IPS DF 19.7 (cell line): Measurements from ENCODE around the gene RXRG.
"Not testable (repeated sequence)": the region's sequence is repeated elsewhere in the genome, so short reads cannot be mapped to it uniquely, and the experiment has no call there.

Source experiments
- DNase-seq: peaks from one replicate; pipeline ENCODE4 v3.0.0-alpha.2; 2013; ENCODE audit warnings: low read depth, low spot score

RXRG gene

DNA sequence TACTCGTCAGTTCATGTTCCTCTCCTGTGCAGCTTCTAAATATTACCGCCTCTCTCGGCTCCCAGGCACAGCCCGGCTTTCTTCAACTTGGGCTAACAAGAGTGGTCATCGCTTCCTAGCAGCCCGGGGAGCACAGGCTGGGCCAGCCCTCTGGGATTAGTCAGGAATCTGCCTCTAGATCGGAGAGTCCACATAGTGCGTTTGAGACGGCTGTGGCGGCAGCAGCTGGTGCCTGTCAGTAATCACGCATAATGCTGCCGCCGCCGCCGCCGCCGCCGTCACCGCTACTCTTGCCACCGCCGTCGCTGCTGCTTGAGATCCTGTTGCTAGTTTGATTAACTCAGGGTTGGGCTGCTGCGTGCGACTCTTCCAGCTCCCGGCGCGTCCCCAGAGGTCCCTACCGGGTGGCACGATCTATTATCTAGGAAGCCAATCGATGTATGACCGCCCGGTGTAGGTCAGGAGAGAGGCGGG lies at the start of gene RXRG:
TSS of gene RXRG (minus strand) at position 230 of the 474 bp plus-strand sequence. CDS start 233 bp downstream, outside the sequence.
- no peak for DNase-seq

DNA sequence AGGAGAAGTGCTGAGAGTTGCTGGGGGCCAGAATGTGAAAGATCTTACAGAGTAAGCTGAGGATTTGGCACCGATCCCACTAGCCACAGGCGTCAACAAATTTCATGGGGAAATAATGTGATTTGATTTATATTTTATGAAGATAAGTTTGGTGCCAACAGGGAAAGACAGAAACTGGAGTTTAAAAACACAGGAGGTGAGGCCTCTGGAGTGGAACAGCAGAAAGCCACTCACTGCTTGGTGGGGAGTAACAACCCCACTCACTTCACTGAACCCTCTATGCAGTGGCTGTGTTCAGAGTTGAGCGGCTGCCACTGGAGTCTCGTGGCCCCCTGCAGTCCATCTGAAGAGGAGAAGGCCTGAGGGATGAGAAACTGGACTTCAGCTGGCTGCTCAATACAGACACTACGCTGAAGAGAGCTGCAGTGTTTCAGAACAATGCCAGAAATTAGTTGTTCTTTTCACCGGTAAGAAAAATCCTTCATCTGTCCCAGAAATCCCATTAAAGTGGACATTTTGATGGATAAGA lies 48.0 kb upstream of the RXRG start:
- no peak for DNase-seq

DNA sequence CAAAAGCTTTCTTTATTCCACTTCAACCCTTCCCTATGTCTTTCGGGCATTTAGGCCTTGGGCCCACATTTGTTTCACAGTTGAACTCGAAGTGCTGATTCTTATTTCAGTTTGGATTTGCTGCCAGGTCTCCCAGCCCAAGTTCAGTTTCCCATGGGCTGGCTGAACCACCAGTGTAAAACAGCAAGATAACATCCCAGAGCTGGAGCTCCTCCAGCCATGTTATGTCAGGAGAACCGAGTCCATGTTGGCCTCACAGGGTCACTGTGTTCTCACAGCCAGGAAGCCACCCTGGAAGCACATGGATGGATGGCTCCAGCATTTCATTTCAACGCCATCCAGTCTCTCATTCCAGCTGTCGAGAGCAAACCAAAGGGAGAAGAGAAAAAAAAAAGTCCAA lies 45.2 kb upstream of the RXRG start:
- no peak for DNase-seq

DNA sequence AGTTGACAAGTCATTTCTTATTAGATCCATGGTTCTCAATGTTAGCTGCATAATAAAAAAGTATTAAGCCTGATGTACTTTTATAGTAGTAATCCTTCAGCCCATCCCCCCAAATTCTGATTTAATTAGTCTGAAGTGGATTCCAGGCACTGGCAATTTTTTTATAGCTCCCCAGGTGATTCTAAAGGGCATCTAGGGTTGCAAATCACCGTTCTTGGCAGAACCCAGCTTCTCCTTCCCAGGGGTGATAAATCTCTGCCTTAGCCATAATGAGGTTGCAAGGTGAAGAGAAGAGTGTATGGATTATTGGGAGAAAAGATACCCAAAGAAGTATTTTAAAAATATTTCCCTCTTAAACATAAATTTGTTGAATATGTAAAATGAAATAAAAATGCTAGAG lies 43.0 kb upstream of the RXRG start:
- no peak for DNase-seq

DNA sequence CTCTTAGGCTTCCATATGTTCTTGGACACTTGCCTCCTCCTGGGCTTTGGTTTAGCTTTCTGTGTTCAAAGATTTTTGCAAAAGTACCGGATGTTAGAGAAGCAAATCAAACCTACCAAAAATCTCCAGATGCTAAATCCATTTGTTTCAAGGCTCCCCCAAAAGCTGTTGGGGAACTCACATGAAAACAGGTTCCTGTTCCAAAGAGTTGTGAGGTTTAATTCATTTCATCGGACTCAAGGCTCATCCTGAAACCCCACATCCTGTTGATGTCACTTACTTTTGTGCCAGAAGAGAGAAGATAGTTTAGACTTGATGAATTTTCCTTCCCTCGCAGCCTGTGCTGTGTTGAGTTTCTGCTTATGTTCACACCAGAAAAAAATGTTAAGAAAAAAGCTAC lies 41.7 kb upstream of the RXRG start:
- DNase-seq = no peak

DNA sequence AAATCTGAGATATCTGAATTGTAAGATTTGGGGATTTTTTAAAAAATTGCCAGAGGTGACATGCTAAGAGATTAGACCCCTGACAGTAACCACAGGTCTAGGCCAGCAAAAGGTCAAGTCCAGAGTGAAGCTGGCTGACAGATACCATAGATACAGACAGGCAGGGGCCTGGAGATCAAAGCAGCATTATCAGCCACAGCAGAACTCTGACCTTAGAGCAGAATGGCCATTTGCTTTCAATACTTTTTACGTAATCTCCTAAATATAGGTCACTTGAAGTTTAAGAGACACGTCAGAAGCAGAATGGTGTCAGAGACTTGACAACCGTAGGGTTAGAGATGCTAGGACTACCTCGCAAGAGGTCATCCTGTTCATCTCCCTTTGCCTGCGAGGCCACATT lies 40.8 kb upstream of the RXRG start:
- no peak for DNase-seq

DNA sequence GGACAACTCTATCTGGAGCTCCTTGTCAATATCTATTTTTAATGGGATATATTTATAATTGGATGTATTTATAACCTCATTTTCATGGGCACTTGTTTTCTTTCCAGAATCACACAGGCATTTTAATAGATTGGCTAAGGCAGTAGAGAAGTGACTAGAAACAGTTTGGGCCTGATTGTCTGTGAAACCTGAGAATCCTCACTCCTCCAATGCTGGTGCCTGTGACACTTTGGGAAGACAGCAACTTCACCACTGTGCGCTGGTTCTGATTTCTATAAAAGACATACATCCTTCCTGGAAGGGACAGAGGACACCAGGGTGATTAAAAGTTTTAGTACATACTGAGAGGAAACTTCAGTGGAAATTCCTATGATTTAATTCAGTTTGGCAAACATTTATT lies 39.6 kb upstream of the RXRG start:
- no peak for DNase-seq

DNA sequence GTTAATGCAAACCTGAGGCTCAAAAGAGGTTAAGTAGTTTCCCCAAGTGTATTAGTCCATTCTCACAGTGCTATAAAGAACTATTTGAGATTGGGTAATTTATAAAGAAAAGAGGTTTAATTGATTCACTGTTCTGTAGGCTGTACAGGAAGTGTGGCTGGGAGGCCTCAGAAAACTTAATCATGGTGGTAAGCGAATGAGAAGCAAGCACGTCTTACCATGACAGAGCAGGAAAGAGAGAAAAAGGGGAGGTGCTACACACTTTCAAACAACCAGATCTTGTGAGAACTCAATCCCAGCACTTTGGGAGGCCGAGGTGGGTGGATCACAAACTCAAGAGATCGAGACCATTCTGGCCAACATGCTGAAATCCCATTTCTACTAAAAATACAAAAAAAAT lies 38.5 kb upstream of the RXRG start:
- DNase-seq = no peak

DNA sequence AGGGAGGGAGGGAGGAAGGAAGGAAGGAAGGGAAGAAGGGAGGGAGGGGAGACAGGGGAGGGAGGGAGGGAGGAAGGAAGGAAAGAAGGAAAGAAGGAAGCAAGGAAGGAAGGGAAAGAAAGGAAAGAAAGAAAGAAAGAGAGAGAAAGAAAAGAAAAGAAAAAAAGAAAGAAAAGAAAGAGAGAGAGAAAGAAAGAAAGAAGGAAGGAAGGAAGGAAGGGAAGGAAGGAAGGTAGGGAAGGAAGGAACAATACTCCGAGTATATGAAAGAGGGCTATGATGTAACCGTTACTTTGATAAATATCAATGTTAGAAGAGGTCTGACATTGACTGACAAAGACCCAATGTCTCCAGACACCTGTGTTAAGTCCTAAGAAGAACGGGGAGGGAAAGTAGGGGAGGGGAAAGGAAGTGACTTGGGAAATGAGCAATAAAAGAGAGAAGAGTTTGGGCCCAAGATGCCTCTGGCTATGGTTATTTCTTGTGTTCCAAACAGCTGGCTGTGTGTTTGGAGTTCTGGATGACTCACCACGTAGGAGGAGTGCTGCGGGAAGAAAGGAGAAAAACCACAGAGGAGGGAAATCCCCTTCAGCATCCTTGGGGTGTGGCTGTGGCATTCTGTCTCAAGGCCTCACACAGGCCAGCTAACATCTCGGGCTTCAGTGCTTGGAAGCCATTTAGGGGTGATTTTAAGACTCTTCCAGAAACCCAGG lies 37.0 kb upstream of the RXRG start:
- DNase-seq = no peak

DNA sequence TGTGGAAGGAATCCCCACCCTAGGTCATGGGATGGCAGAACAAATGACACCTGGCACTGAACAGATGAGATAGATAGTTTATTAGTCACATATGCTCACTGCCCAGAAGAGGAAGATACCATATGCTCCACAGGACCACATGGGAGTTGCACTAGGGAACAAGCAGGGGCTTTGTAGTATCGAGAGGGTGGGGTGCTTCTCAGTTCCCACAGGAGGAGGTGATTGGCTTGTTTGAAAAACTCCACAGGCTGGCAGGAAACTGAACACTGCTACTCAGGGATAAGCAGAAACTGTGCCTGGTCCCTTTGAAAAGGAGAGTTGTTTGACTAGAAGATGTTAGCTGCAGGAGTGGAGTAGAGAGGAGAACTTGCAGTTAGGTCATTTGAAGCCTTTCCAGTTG lies 31.9 kb upstream of the RXRG start:
- no peak for DNase-seq

DNA sequence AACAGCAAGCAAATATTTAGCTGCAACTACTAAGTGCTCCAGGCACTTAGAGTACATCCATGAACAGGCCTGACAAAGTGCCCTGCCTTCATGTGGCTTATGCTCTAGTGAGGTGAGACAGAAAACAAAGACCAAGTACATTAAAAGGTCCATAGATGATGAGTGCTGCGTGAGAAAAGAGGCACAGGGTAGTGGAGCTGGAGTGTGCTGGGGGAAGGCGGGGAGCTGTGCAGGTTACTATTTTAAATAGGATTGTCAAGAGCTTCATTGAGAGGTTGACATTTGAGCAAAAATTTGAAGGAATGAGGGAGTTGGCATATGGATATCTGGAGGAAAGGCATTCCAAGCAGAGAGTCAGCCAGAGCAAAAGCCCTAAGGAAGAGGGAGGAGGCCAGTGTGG lies 29.3 kb upstream of the RXRG start:
- DNase-seq = no peak

DNA sequence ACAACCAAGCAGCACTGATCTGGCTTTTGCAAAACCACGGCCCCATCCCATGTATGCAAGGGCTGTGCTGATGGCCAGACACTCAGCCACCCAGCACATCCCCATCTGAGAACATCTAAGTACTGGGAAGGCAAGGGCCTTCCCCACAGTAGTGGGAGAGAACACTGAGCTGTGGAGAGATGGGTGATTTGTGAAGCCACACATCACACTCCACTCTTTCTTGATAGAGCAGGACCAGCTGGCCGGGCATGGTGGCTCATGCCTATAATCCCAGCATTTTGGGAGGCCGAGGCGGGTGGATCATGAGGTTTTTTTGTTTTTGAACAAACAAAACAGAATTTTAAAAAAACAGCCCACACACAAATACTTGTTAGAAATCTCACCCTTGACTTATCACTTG lies 28.2 kb upstream of the RXRG start:
- DNase-seq = no peak

DNA sequence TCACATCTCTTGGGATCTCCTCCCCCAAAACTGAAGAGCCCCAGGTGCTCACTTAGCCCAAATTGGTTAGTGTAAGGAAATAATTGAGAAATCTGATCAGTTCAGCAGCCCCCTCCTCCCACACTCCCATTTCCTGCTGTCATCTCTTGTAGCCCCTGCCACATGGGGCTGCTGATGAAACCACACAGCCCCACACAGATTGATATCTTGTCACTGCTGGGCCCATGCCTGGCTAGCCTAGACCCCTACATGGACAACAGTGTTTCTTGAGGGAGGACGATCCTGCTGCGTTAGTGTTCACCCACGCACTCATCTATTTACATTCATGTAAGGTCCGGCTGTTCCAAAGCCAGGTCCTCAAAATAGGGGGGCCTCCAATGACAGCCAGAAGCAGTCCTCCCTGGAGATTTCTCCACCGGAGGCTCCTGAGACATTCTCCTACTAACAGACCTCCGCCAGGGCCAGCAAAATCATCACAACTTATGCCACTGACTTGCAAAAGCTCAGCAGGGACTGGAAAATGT lies 23.9 kb upstream of the RXRG start:
- DNase-seq = no peak

DNA sequence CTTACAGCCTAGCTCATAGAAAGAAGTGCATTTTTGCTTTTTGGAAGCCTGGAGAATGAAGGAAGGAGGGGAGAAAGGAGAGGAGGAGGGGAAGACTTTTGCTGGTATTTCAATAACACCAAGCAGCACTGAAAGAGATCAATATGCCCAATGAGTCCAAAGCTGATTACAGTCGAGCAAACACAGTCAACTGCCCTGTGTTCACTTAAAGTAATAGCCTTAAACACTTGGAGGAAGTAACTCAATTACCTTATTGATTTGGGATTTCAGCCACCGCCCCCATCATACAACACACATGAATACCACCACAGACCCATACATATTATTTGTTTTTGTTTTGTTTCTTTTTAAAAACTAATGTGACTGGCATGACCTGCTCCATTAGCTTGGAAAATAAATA lies 23.3 kb upstream of the RXRG start:
- no peak for DNase-seq

DNA sequence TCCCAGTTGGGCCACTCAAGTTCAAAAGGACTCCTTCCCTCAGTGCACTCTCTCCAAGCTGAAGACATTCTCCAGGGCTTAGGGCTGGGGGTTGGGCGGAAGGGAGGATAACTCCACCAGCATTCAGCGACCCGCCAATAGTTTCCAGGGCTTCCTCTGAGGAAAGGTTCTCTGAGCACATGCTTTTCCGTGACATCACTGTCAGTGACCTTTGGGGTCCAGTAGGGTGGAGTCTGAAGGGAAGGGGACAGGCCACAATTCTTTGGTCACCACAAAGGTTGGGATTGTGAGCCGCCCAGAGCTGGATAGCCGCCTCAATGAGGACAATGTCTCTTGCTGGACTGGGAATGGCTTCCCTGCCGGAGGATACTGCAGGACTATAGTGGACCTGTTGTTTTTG lies 22.8 kb upstream of the RXRG start:
- DNase-seq = no peak

DNA sequence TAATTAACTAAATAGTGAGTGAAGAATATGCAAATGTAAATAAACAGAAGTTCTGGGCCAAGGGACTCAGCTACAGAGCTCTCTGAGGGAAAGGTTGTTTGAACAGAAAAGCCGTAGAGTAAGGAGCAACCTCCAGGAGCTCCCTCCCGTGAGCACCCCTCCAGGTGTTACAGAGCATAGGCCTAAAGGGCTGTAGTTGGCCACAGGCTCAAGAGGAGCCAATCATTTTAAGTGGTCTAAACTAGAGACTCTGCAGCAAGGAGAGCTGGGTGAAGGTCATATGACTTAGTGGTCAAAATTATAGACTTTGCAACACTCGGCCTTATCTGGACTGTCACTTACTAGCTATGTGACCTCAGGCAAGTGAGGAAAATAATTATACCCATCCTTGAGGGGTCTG lies 19.1 kb upstream of the RXRG start:
- no peak for DNase-seq

DNA sequence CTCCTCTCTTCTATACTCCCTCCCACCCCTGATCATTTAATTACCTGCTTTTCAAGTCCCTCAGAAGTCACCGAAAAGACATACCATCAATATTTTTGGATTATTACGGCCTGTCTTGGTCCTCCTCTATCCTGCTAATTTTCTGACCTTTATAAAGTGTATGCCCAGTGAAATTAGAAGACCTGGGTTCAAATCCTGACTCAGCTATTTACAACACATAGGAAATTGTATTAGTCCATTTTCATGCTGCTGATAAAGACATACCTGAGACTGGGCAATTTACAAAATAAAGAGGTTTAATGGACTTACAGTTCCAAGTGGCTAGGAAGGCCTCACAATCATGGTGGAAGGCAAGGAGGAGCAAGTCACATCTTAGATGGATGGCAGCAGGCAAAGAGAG lies 14.8 kb upstream of the RXRG start:
- not testable (repeated sequence) for DNase-seq

DNA sequence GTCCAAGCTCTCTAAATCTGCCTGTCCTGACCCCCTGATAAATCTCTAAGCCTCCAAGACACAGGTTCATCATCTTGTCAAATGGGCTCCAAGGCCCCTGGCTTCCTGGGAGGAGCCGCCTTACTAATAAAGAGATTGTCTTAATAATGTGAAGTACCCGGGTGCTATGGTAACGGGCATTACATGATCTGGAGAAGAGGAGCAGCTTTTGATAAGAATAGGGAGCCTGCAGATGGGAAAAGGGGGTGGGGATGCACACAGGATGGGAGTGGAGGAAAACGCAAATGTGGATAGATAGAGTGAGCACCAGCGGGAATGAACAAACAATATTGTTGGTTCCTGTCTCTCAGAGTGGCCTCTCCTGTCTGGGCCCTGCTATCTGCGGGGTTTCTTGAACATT lies 11.9 kb upstream of the RXRG start:
- DNase-seq = no peak

DNA sequence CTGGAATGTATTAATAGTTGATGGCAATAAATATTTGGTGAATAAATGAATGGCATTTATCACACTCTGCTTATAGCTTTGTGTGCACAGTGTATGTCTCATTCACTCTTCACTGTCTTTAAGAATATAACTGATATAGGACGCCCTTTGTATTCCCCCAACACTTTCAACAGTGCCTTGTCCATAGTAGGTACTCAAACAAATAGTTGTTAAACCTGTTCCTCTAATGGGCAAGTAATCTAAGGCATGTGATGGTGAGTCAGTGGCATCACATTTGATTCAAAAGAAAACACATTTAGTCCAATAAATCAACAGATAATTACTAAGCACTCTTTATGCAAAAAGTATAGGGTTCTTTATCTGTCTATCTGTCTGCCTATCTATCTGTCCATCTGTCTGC lies 11.2 kb upstream of the RXRG start:
- no peak for DNase-seq

DNA sequence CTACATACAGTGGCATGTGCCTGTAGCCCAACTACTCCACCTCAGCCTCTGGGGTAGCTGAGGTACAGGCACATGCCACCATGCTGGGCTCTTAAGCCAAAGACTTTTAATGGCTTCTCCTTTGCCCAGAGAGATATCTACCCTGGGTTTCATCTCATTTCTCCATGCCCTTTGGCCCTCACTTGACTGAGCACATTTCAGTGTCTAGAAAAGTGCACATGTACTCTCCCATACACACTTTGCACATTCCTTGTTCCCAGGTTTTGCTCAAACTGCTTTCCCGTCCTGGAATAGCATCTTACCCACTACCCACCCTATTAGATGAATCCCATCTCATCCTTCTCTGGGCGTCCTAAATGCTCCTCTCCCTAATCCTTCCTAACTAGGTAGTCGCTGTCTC lies 10.2 kb upstream of the RXRG start:
- no peak for DNase-seq

DNA sequence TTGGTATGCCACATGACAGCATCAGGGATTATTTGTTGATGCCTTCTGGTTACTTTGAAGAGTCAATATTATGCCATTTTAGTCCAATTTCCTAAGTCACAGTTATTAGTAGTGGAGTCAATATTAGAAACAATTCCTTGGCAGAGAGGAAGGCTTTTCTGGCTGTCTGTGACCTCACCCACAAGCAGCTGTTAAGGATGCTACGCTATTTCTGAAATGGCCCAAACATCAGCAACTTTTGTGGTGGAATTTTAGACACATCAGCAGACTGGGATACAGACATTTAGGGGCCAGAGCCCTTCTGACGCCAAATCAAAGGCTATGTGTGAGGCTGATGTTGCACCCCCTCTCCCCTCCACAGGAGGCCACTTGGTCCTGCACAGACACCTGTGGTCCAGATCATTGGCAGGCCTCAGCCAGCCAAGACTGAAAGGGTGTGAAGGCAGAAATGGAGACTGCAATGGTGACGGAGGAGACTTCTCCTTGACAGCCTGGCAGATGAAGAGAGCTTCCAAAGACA lies 9.2 kb upstream of the RXRG start:
- no peak for DNase-seq

DNA sequence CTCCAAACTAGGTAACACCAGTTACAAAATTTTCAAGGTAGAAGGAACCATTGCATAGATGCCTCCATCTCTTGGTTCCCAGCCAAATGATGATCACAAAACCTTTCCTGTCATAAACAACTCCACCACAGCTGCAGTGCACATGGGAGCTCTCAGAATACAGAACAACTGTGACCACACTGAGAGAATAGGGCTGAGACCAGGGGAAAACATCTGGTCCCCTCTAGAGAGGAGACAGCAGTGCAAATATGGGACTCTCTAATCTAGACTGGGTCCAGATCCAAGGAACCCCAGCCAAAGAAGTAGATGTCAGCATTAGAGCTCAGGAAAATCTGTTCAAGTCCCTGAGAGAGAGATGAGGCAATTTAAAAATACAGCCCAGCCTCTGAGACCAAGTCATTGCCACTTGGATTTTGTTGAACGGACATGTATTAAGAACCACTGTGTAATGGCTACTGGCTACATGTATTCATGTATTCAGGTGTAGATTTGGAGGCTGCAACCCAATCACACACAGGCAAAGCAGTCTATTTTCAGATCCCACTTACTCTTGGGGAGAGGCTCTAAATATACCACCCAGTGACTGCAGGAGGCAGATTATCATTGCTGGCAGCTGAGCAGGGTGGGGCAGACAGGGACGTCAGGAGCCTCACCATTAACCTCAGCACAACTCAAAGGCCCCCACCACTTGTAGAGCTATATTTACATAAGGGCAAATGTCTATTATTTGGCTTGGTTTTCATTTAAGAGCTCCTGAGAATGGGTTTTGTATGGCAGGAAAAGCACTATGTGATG lies 7.6 kb upstream of the RXRG start:
- no peak for DNase-seq

DNA sequence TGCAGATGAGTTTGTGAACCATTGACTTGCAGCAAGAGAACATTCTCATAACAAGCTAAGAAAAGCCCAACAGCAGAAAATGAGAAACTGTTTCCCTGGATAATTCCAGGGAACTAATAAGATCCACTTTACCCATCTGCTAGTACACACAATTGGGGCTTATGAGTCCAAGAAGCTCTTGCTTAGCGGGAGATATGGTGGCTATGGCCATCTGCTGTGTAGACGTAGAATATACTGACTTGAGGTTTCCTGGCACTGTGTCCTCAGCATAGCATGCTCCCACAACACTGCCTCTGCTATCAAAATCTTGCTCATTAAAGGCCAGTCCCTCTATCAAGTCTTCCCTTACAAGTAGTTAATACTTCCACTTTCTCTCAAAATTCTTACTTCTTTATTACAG lies 6.8 kb upstream of the RXRG start:
- no peak for DNase-seq
